GM12878 (cell line): ENCODE measurements around the gene ZMYND11. TPM values are rescaled to one million over a fixed set of nuclear protein-coding genes. Genes with fewer than 3 reads are reported as not detected.

Experiments used
- ATAC-seq: fragments of 200-7000 bp; cut with Tn5 transposase; 3 replicates; pipeline ENCODE4 v1.9.1; 2020; ENCODE audit warnings: mild to moderate bottlenecking, moderate library complexity
- BruUV-seq: library from RNA; stranded (reverse); fragments of 400-500 nt; replicated peaks from 2 replicates; lab custom pipeline; 2021; lab: Mats Ljungman, UMichigan
- CTCF ChIA-PET: fragments of 300-600 bp; sonication (Branson Sonifier 250); formaldehyde crosslinking; extraction: SDS; loops from one replicate; lab custom pipeline; 2021; ENCODE audit warnings: inconsistent platforms; lab: Yijun Ruan, JAX
- POLR2A ChIA-PET: fragments of 350-600 bp; formaldehyde crosslinking; extraction: SDS; loops from one replicate; lab custom pipeline; 2021; ENCODE audit warnings: inconsistent platforms; lab: Charles Lee
- RAD21 ChIA-PET: fragments of 300-600 bp; sonication (Branson Sonifier 250); formaldehyde crosslinking; loops from one replicate; lab custom pipeline; 2023; ENCODE audit warnings: antibody characterized with exemption; ENCODE audit not compliant: unreplicated experiment; lab: Charles Lee
- SMC1A ChIA-PET: fragments of 300-600 bp; sonication (Branson Sonifier 250); formaldehyde crosslinking; loops from one replicate; lab custom pipeline; 2023; ENCODE audit not compliant: unreplicated experiment, uncharacterized antibody; lab: Charles Lee
- DNase-seq: peaks from one replicate; pipeline ENCODE4 v3.0.0-alpha.2; 2011; ENCODE audit warnings: low read depth, low spot score
- FAIRE-seq: peaks from 3 replicates; lab custom pipeline; 2011; peaks lifted over from hg19 to GRCh38; lab: Jason Lieb, UNC
- H2AFZ ChIP-seq: 2 replicates; pipeline ENCODE4 v1.6.0; 2011; ENCODE audit warnings: low read depth, low read length, control low read depth; ENCODE audit not compliant: control insufficient read depth
- H3K27ac ChIP-seq: 2 replicates; pipeline ENCODE4 v1.5.1; 2011; ENCODE audit warnings: control low read depth; ENCODE audit not compliant: control insufficient read depth, insufficient read depth
- H3K27me3 ChIP-seq, 2 experiments: replicated peaks in 1 of 2; 2 replicates each; pipeline versions ENCODE4 v1.6.0 to v1.6.1; 2011; ENCODE audit warnings: low read length in 1 of 2; ENCODE audit not compliant: control insufficient read depth in 2 of 2, insufficient read depth in 2 of 2
- H3K36me3 ChIP-seq, 2 experiments: 2 replicates each; pipeline ENCODE4 v1.5.1; 2011; ENCODE audit warnings: low read length in 1 of 2; ENCODE audit not compliant: control insufficient read depth in 2 of 2, insufficient read depth in 2 of 2
- H3K4me1 ChIP-seq: 2 replicates; pipeline ENCODE4 v1.6.1; 2011; ENCODE audit warnings: mild to moderate bottlenecking, low read length, moderate library complexity, mixed read lengths; ENCODE audit not compliant: control insufficient read depth, insufficient read depth
- H3K4me2 ChIP-seq: 2 replicates; pipeline ENCODE4 v1.6.0; 2011; ENCODE audit warnings: control low read depth; ENCODE audit not compliant: control insufficient read depth, insufficient read depth
- H3K4me3 ChIP-seq: fragments of 200-600 bp; sonication (generic); 2 replicates; pipeline ENCODE4 v1.5.1; 2016
- H3K79me2 ChIP-seq: 2 replicates; pipeline ENCODE4 v1.6.0; 2011; ENCODE audit warnings: low read length; ENCODE audit not compliant: control insufficient read depth, insufficient read depth
- H3K9ac ChIP-seq: 2 replicates; pipeline ENCODE4 v1.8.0; 2011; ENCODE audit warnings: low read length, control low read depth, mixed read lengths; ENCODE audit not compliant: control insufficient read depth, insufficient read depth
- H3K9me3 ChIP-seq: replicated peaks from 3 replicates; pipeline ENCODE4 v1.5.1; 2011; ENCODE audit warnings: mild to moderate bottlenecking, low read length; ENCODE audit not compliant: control insufficient read depth, insufficient read depth
- H4K20me1 ChIP-seq: 2 replicates; pipeline ENCODE4 v1.6.0; 2011; ENCODE audit not compliant: control insufficient read depth, insufficient read depth
- ATF3 ChIP-seq: IDR thresholded peaks from 2 replicates; pipeline ENCODE4 v1.6.1; 2011; ENCODE audit warnings: low read depth, mild to moderate bottlenecking, low read length, moderate library complexity, borderline replicate concordance; ENCODE audit errors: extremely low read depth
- CREB1 ChIP-seq: IDR thresholded peaks from 2 replicates; pipeline ENCODE4 v1.6.1; 2012; ENCODE audit warnings: low read depth, mild to moderate bottlenecking, inconsistent platforms
- FOXK2 ChIP-seq: fragments of 450-650 bp; IDR thresholded peaks from 2 replicates; pipeline ENCODE4 v1.6.1; 2017; ENCODE audit warnings: mild to moderate bottlenecking, moderate library complexity
- FOXM1 ChIP-seq: IDR thresholded peaks from 2 replicates; pipeline ENCODE4 v1.6.1; 2012; ENCODE audit warnings: low read depth, mild to moderate bottlenecking, inconsistent platforms, low read length, moderate library complexity
- JUND ChIP-seq: IDR thresholded peaks from 2 replicates; pipeline ENCODE4 v1.6.1; 2012; ENCODE audit warnings: low read depth, mild to moderate bottlenecking, low read length, improper control_type of control experiment, moderate library complexity
- NFXL1 ChIP-seq: fragments of 450-650 bp; IDR thresholded peaks from 2 replicates; pipeline ENCODE4 v1.6.1; 2017; ENCODE audit warnings: antibody characterized with exemption, mild to moderate bottlenecking, borderline replicate concordance
- RAD21 ChIP-seq: IDR thresholded peaks from 2 replicates; pipeline ENCODE4 v1.6.1; 2011; ENCODE audit warnings: mild to moderate bottlenecking, low read depth, low read length, moderate library complexity; ENCODE audit not compliant: insufficient read depth
- RCOR1 ChIP-seq: conservative IDR thresholded peaks from 2 replicates; pipeline ENCODE4 v1.6.1; 2012; ENCODE audit warnings: low read depth, low read length, improper control_type of control experiment
- STAT1 ChIP-seq: fragments of 450-650 bp; conservative IDR thresholded peaks from 2 replicates; pipeline ENCODE4 v1.6.1; 2014; ENCODE audit warnings: antibody characterized with exemption, mild to moderate bottlenecking
- SUZ12 ChIP-seq: fragments of 200-600 bp; sonication (generic); IDR thresholded peaks from one replicate; pipeline ENCODE4 v1.6.1; 2018; ENCODE audit warnings: antibody characterized with exemption, mild to moderate bottlenecking; ENCODE audit not compliant: unreplicated experiment
- ZBTB11 ChIP-seq: fragments of 450-650 bp; formaldehyde crosslinking; IDR thresholded peaks from 2 replicates; pipeline ENCODE4 v1.5.0; 2022; ENCODE audit warnings: mild to moderate bottlenecking, missing genetic modification characterization
- WGBS: methylation state at CpG from one replicate; pipeline ENCODE4 v1.1.6; 2016; ENCODE audit warnings: low lambda C conversion rate; ENCODE audit not compliant: insufficient replicate concordance, insufficient coverage; ENCODE audit errors: missing lambda C conversion rate; 5-methylcytosine and 5-hydroxymethylcytosine counted together
- in situ Hi-C: fragments of 300-500 bp; cut with MboI; formaldehyde crosslinking; loops from 9 replicates; pipeline ENCODE4 v1.14.3; 2018; ENCODE audit warnings: mixed read lengths
- intact Hi-C: fragments of 100-400 bp; cut with micrococcal nuclease; formaldehyde crosslinking; loops from one replicate; pipeline ENCODE4 v1.14.2; 2022; ENCODE audit not compliant: unreplicated experiment
- polyA plus RNA-seq, 11 experiments: library from polyadenylated mRNA; depleted of rRNA in 4 of 11; unstranded in 6 of 11; stranded (reverse) in 5 of 11; fragments of >200 nt; fragmentation: Nextera tagmentation in 4 of 11; fragmentation: Illumina TruSeq in 1 of 11; extraction: Ambion mirVana in 4 of 11; extraction: Trizol in 1 of 11; gene quantifications; 1 replicate in 1 of 11; 2 replicates in 10 of 11; pipeline versions ENCODE4 v1.2.1 to v1.2.3, GENCODE V29; 2011 to 2016; ENCODE audit warnings: inconsistent platforms in 2 of 11, missing spikeins in 2 of 11, low read depth in 1 of 11
- total RNA-seq, 4 experiments: library from RNA; depleted of rRNA in 3 of 4; stranded (reverse); fragments of >200 nt in 3 of 4; fragmentation: Illumina TruSeq in 1 of 4; extraction: Trizol in 1 of 4; gene quantifications; 2 replicates each; pipeline versions ENCODE4 v1.2.1 to v1.2.3, GENCODE V29; 2013 to 2021

The ZMYND11 gene
- total and polyA plus RNA-seq, 10 of the 15 experiments (the other 5 are each of a cell fraction or from before 2014, with no cell fraction given): 3.3 to 24.4 (median 13.1) TPM

- H3K36me3 ChIP-seq: no peaks in the 10 kb centered on the region
- ATAC-seq (no peak), DNase-seq (no peak), FAIRE-seq (no peak)
- no peaks in the 10 kb centered on the region; the same call in 2 of the 3 replicates for H3K9me3 ChIP-seq
- H3K9ac ChIP-seq: no peak overlapping the region
- POLR2A ChIA-PET: no interaction called here
- in situ Hi-C loops (no loop called here), intact Hi-C loops (no loop called here)
- no peaks in the 10 kb centered on the region for H3K4me1 ChIP-seq
- SMC1A ChIA-PET: no interaction called here
- H3K4me3 ChIP-seq: no peak overlapping the region
- H3K27me3 ChIP-seq: no peaks in the 10 kb centered on the region
- H3K79me2 ChIP-seq: no peaks in the 10 kb centered on the region
- TF ChIP-seq NFXL1: no peak
- no peak for TF ChIP-seq RAD21
- TF ChIP-seq SUZ12: no peak
- no TSS peak for BruUV-seq
- CTCF ChIA-PET: no interaction called here
- no peak overlapping the region for H3K27ac ChIP-seq
- H4K20me1 ChIP-seq: no peaks in the 10 kb centered on the region
- no peak overlapping the region for H2AFZ ChIP-seq
- RAD21 ChIA-PET: no interaction called here
- 90% methylated on average over 2 of the region's 2 CpGs for WGBS
- no peak overlapping the region for H3K4me2 ChIP-seq
These were observed 42.4 kb upstream of the ZMYND11 start for GRCh38 chr10:92846-93245.

GRCh38 chr10:94613-95012 is 40.6 kb upstream of the ZMYND11 start:
- Histone ChIP-seq H3K27me3 (no peaks in the 10 kb centered on the region), H3K9me3 (no peaks in the 10 kb centered on the region; the same call in 2 of the 3 replicates), H4K20me1 (no peaks in the 10 kb centered on the region), H3K4me3 (no peak overlapping the region), H3K9ac (no peak overlapping the region), H3K4me1 (no peaks in the 10 kb centered on the region), H3K36me3 (no peaks in the 10 kb centered on the region), H3K27ac (no peak overlapping the region), H3K4me2 (no peak overlapping the region), H2AFZ (no peak overlapping the region), H3K79me2 (no peaks in the 10 kb centered on the region)
- intact Hi-C loops (no loop called here), in situ Hi-C loops (no loop called here)
- no peak for ATAC-seq
- SMC1A ChIA-PET: no interaction called here
- CTCF ChIA-PET: no interaction called here
- no CpG with 5 or more reads among the region's 1 CpG for WGBS
- FAIRE-seq: no peak
- DNase-seq: no peak
- no TSS peak for BruUV-seq
- RAD21 ChIA-PET: no interaction called here
- POLR2A ChIA-PET: no interaction called here
- TF ChIP-seq FOXM1 (no peak), JUND (no peak), ZBTB11 (CRISPR knock-in tag) (no peak), STAT1 (no peak), CREB1 (no peak), FOXK2 (no peak), RCOR1 (no peak), ATF3 (no peak)
